ENCODE data around the gene GMPR2. TPM values are rescaled to one million over a fixed set of nuclear protein-coding genes. Genes with fewer than 3 reads are reported as not detected.

GMPR2 gene
- polyA plus RNA-seq, 5 donors = 92.7 to 120 (median 114) TPM

GRCh38 chr14:24247422-24247821, 14.7 kb downstream of the GMPR2 start:
- DNase-seq = no peak

GRCh38 chr14:24249230-24250021, 16.7 kb downstream of the GMPR2 start:
- no peak for DNase-seq

- DNase-seq = no peak
These were observed 17.6 kb downstream of the GMPR2 start for GRCh38 chr14:24250354-24250753.

GRCh38 chr14:24251880-24252288, 19.2 kb downstream of the GMPR2 start:
- DNase-seq = no peak

GRCh38 chr14:24252289-24253124, 19.8 kb downstream of the GMPR2 start:
- DNase-seq = no peak

GRCh38 chr14:24253936-24254335, 21.2 kb downstream of the GMPR2 start:
- DNase-seq = no peak

- no peak for DNase-seq
These were observed 22.1 kb downstream of the GMPR2 start for GRCh38 chr14:24254630-24255392.

GRCh38 chr14:24255438-24255837, 22.7 kb downstream of the GMPR2 start:
- DNase-seq = no peak

GRCh38 chr14:24255931-24256711, 23.4 kb downstream of the GMPR2 start:
- no peak for DNase-seq

GRCh38 chr14:24256960-24257359, 24.2 kb downstream of the GMPR2 start:
- no peak for DNase-seq

- DNase-seq = no peak
These were observed 25.4 kb downstream of the GMPR2 start for GRCh38 chr14:24258119-24258518.

GRCh38 chr14:24258548-24259265, 26.0 kb downstream of the GMPR2 start:
- no peak for DNase-seq

- DNase-seq = peak in 1 of 2 donors; percentile 35
These were observed 26.7 kb downstream of the GMPR2 start for GRCh38 chr14:24259282-24260025.

GRCh38 chr14:24260026-24260779, 27.5 kb downstream of the GMPR2 start:
- DNase-seq = no peak

GRCh38 chr14:24260780-24261157, 28.0 kb downstream of the GMPR2 start:
- no peak for DNase-seq

- DNase-seq = no peak
These were observed 28.7 kb downstream of the GMPR2 start for GRCh38 chr14:24261256-24261968.

GRCh38 chr14:24261969-24262327, 29.2 kb downstream of the GMPR2 start:
- no peak for DNase-seq

Data from right lung (tissue), 5 donors.